Measurements from ENCODE around the gene LYRM4.

- TF ChIP-seq GATA2 (IDR thresholded peaks at IDR 0.05; ENCODE audit: low read depth, low read length) (no peak), GATA3 (IDR thresholded peaks at IDR 0.05; ENCODE audit: low read depth, low read length) (no peak)
Measured at GRCh38 chr6:5116243-5116991, 144.3 kb downstream of the LYRM4 start.

Data from SH-SY5Y (cell line).